H9 (cell line): ENCODE data around the gene ATG2B. TPM values are rescaled to one million over a fixed set of nuclear protein-coding genes. Genes with fewer than 3 reads are reported as not detected.

ENCODE experiments used
- DNase-seq: peaks from one replicate; pipeline ENCODE4 v3.0.0-alpha.2; 2017
- H2AFZ ChIP-seq: one replicate; pipeline ENCODE4 v1.6.1; 2013; ENCODE audit warnings: mild to moderate bottlenecking, low read length, control low read depth, moderate library complexity
- H2AK5ac ChIP-seq: 2 replicates; pipeline ENCODE4 v1.6.1; 2013; ENCODE audit warnings: low read length, control low read depth, mixed read lengths; ENCODE audit not compliant: insufficient read length
- H2BK120ac ChIP-seq: one replicate; pipeline ENCODE4 v1.6.1; 2013; ENCODE audit warnings: low read depth, mild to moderate bottlenecking, low read length, control low read depth, inconsistent platforms; ENCODE audit not compliant: poor library complexity, severe bottlenecking
- H2BK12ac ChIP-seq: 2 replicates; pipeline ENCODE4 v1.6.1; 2013; ENCODE audit warnings: low read length, control low read depth, mixed read lengths, low read depth; ENCODE audit not compliant: insufficient read length
- H2BK15ac ChIP-seq: 2 replicates; pipeline ENCODE4 v1.6.1; 2013; ENCODE audit warnings: low read depth, low read length, control low read depth
- H2BK20ac ChIP-seq: one replicate; pipeline ENCODE4 v1.6.1; 2013; ENCODE audit warnings: low read depth, mild to moderate bottlenecking, low read length, control low read depth, inconsistent platforms; ENCODE audit not compliant: poor library complexity, severe bottlenecking
- H2BK5ac ChIP-seq: 2 replicates; pipeline ENCODE4 v1.6.1; 2013; ENCODE audit warnings: low read length, control low read depth, mixed read lengths; ENCODE audit not compliant: insufficient read length
- H3K14ac ChIP-seq: 2 replicates; pipeline ENCODE4 v1.6.1; 2013; ENCODE audit warnings: low read length, control low read depth; ENCODE audit not compliant: insufficient read depth
- H3K18ac ChIP-seq: 2 replicates; pipeline ENCODE4 v1.6.1; 2013; ENCODE audit warnings: low read depth, mild to moderate bottlenecking, mixed read lengths, low read length, control low read depth; ENCODE audit not compliant: insufficient read length
- H3K23ac ChIP-seq: 2 replicates; pipeline ENCODE4 v1.6.1; 2013; ENCODE audit warnings: low read length, control low read depth, mixed read lengths, low read depth; ENCODE audit not compliant: insufficient read length
- H3K23me2 ChIP-seq: 2 replicates; pipeline ENCODE4 v1.6.1; 2013; ENCODE audit warnings: low read depth, mild to moderate bottlenecking, mixed read lengths, low read length, control low read depth; ENCODE audit not compliant: insufficient read length, poor library complexity, severe bottlenecking
- H3K27ac ChIP-seq: 2 replicates; pipeline ENCODE4 v1.5.1; 2013; ENCODE audit warnings: low read length, control low read depth, mixed read lengths, low read depth; ENCODE audit not compliant: insufficient read length
- H3K27me3 ChIP-seq: 2 replicates; pipeline ENCODE4 v1.6.1; 2013; ENCODE audit warnings: low read length, control low read depth, inconsistent platforms; ENCODE audit not compliant: insufficient read depth
- H3K4ac ChIP-seq: 2 replicates; pipeline ENCODE4 v1.6.1; 2013; ENCODE audit warnings: low read depth, mild to moderate bottlenecking, control low read depth, inconsistent platforms, low read length, moderate library complexity
- H3K4me1 ChIP-seq: 2 replicates; pipeline ENCODE4 v1.6.1; 2013; ENCODE audit warnings: low read length, control low read depth, inconsistent platforms; ENCODE audit not compliant: insufficient read depth
- H3K4me2 ChIP-seq: 2 replicates; pipeline ENCODE4 v1.6.1; 2013; ENCODE audit warnings: low read length, control low read depth, mixed read lengths; ENCODE audit not compliant: insufficient read length, insufficient read depth
- H3K56ac ChIP-seq: 2 replicates; pipeline ENCODE4 v1.6.1; 2013; ENCODE audit warnings: low read depth, mild to moderate bottlenecking, mixed read lengths, low read length, control low read depth; ENCODE audit not compliant: insufficient read length
- H3K79me1 ChIP-seq: 2 replicates; pipeline ENCODE4 v1.6.1; 2013; ENCODE audit warnings: low read depth, mild to moderate bottlenecking, moderate library complexity, low read length, control low read depth, inconsistent platforms; ENCODE audit not compliant: insufficient read depth, poor library complexity, severe bottlenecking
- H3K79me2 ChIP-seq: 2 replicates; pipeline ENCODE4 v1.6.1; 2013; ENCODE audit warnings: low read length, control low read depth, inconsistent platforms; ENCODE audit not compliant: insufficient read depth
- H3K9ac ChIP-seq: 2 replicates; pipeline ENCODE4 v1.6.1; 2013; ENCODE audit warnings: low read length, control low read depth, mixed read lengths; ENCODE audit not compliant: insufficient read length; ENCODE audit errors: extremely low read depth
- H3K9me3 ChIP-seq: one replicate; pipeline ENCODE4 v1.6.1; 2013; ENCODE audit warnings: low read depth, low read length, inconsistent platforms; ENCODE audit not compliant: control insufficient read depth
- H3T11ph ChIP-seq: one replicate; pipeline ENCODE4 v1.6.1; 2013; ENCODE audit warnings: mild to moderate bottlenecking, low read length, control low read depth, inconsistent platforms
- H4K20me1 ChIP-seq: one replicate; pipeline ENCODE4 v1.6.1; 2013; ENCODE audit not compliant: control insufficient read depth, insufficient read length, insufficient read depth
- H4K5ac ChIP-seq: 2 replicates; pipeline ENCODE4 v1.6.1; 2013; ENCODE audit warnings: low read depth, mild to moderate bottlenecking, mixed read lengths, low read length, control low read depth; ENCODE audit not compliant: insufficient read length
- H4K8ac ChIP-seq: replicated peaks from 2 replicates; pipeline ENCODE4 v1.6.1; 2013; ENCODE audit warnings: low read length, control low read depth, mixed read lengths, low read depth; ENCODE audit not compliant: insufficient read length
- H4K91ac ChIP-seq: 2 replicates; pipeline ENCODE4 v1.6.1; 2013; ENCODE audit warnings: low read depth, mild to moderate bottlenecking, moderate library complexity, mixed read lengths, low read length, control low read depth; ENCODE audit not compliant: insufficient read length
- H3K27ac Mint-ChIP-seq, 3 experiments: 2 replicates in 2 of 3; 3 replicates in 1 of 3; pipeline ENCODE4 v1.8.0; 2020 to 2021; ENCODE audit warnings: mixed read lengths in 3 of 3, mild to moderate bottlenecking in 1 of 3, moderate library complexity in 1 of 3
- H3K27me3 Mint-ChIP-seq: 2 replicates; pipeline ENCODE4 v1.8.0; 2021; ENCODE audit warnings: low read depth, mild to moderate bottlenecking, moderate library complexity, mixed read lengths
- H3K36me3 Mint-ChIP-seq, 3 experiments: 2 replicates in 2 of 3; 3 replicates in 1 of 3; pipeline ENCODE4 v1.8.0; 2020 to 2021; ENCODE audit warnings: low read depth in 3 of 3, mixed read lengths in 3 of 3; ENCODE audit not compliant: insufficient read depth in 1 of 3
- H3K4me1 Mint-ChIP-seq, 2 experiments: 2 replicates each; pipeline ENCODE4 v1.8.0; 2020; ENCODE audit warnings: mixed read lengths in 2 of 2
- H3K4me3 Mint-ChIP-seq, 2 experiments: 2 replicates in 1 of 2; 3 replicates in 1 of 2; pipeline ENCODE4 v1.8.0; 2020 to 2021; ENCODE audit warnings: mild to moderate bottlenecking in 2 of 2, mixed read lengths in 2 of 2, moderate library complexity in 1 of 2
- H3K9me3 Mint-ChIP-seq, 2 experiments: 2 replicates in 1 of 2; 3 replicates in 1 of 2; pipeline ENCODE4 v1.8.0; 2020; ENCODE audit warnings: mild to moderate bottlenecking in 2 of 2, mixed read lengths in 2 of 2, moderate library complexity in 1 of 2
- WGBS: extraction: QIAGEN DNeasy Blood & Tissue Kit; methylation state at CpG from one replicate; pipeline ENCODE4 v1.1.7; 2013; ENCODE audit warnings: missing lambda C conversion rate, low lambda C conversion rate, mixed read lengths; ENCODE audit not compliant: insufficient read length; ENCODE audit errors: extremely low coverage; 5-methylcytosine and 5-hydroxymethylcytosine counted together
- total RNA-seq: library from RNA; stranded (reverse); gene quantifications from 2 replicates; pipeline ENCODE4 v1.2.1, GENCODE V29; 2021
- TF ChIP-seq, protein P1 (sequence below): fragments of 200-600 bp; sonication (generic); conservative IDR thresholded peaks from 3 replicates; pipeline ENCODE4 v1.8.0; 2021; ENCODE audit warnings: antibody characterized with exemption, mild to moderate bottlenecking

The ATG2B gene
- total RNA-seq, 1 experiment from 2014 or later = 12.6 TPM

GRCh38 chr14:96385385-96385784 lies 22.2 kb upstream of the ATG2B start:
- no peak overlapping the region for H3K9ac ChIP-seq
- H2BK12ac ChIP-seq = no peak overlapping the region
- H3K18ac ChIP-seq = no peak overlapping the region
- H3K27me3 Mint-ChIP-seq = peaks cover 15% of the 10 kb centered on the region
- no peak overlapping the region for H3K27ac Mint-ChIP-seq
- no peak overlapping the region for H3K4me2 ChIP-seq
- H3K56ac ChIP-seq = no peak overlapping the region
- H3K9me3 Mint-ChIP-seq = no peaks in the 10 kb centered on the region
- H2BK15ac ChIP-seq = no peak overlapping the region
- no peaks in the 10 kb centered on the region for H3K4me1 Mint-ChIP-seq
- no peaks in the 10 kb centered on the region for H3K23me2 ChIP-seq
- H2BK20ac ChIP-seq = no peak overlapping the region
- no peak overlapping the region for H2AFZ ChIP-seq
- no peak overlapping the region for H2AK5ac ChIP-seq
- WGBS = no CpG with 5 or more reads among the region's 3 CpGs
- no peak overlapping the region for H3K23ac ChIP-seq
- H3K9me3 ChIP-seq = no peaks in the 10 kb centered on the region
- no peak overlapping the region for H4K5ac ChIP-seq
- no peak overlapping the region for H3K27ac ChIP-seq
- no peak overlapping the region for H4K91ac ChIP-seq
- TF ChIP-seq, protein P1, sequence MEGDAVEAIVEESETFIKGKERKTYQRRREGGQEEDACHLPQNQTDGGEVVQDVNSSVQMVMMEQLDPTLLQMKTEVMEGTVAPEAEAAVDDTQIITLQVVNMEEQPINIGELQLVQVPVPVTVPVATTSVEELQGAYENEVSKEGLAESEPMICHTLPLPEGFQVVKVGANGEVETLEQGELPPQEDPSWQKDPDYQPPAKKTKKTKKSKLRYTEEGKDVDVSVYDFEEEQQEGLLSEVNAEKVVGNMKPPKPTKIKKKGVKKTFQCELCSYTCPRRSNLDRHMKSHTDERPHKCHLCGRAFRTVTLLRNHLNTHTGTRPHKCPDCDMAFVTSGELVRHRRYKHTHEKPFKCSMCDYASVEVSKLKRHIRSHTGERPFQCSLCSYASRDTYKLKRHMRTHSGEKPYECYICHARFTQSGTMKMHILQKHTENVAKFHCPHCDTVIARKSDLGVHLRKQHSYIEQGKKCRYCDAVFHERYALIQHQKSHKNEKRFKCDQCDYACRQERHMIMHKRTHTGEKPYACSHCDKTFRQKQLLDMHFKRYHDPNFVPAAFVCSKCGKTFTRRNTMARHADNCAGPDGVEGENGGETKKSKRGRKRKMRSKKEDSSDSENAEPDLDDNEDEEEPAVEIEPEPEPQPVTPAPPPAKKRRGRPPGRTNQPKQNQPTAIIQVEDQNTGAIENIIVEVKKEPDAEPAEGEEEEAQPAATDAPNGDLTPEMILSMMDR = no peak
- no peak overlapping the region for H3T11ph ChIP-seq
- no peak overlapping the region for H4K8ac ChIP-seq
- no peaks in the 10 kb centered on the region for H3K4me1 ChIP-seq
- H3K14ac ChIP-seq = no peak overlapping the region
- DNase-seq = no peak
- H2BK5ac ChIP-seq = no peak overlapping the region
- H3K36me3 Mint-ChIP-seq = peaks cover 2 to 37% (median 23%) of the 10 kb centered on the region in 3 experiments; a peak in 5 of 7 replicates
- no peaks in the 10 kb centered on the region; the same call in none of the 2 replicates for H3K27me3 ChIP-seq
- H3K79me2 ChIP-seq = no peaks in the 10 kb centered on the region
- H3K4me3 Mint-ChIP-seq = no peak overlapping the region
- H3K4ac ChIP-seq = no peak overlapping the region
- H4K20me1 ChIP-seq = no peaks in the 10 kb centered on the region
- H3K79me1 ChIP-seq = peaks cover 4% of the 10 kb centered on the region
- no peak overlapping the region for H2BK120ac ChIP-seq
